Memory B cell (primary cell): ENCODE data around the gene ROPN1.

Experiments used
- ATAC-seq: fragments of 150-1000 bp; cut with Tn5 transposase; 2 replicates; pipeline ENCODE4 v1.10.0; 2021; ENCODE audit warnings: low read depth, mild to moderate bottlenecking, moderate library complexity
- DNase-seq, 2 donors: peaks; one replicate each; pipeline ENCODE4 v3.0.0; 2022; ENCODE audit warnings: low spot score in 2 of 2
- H3K27ac Mint-ChIP-seq: one replicate; pipeline ENCODE4 v1.8.0; 2022; ENCODE audit warnings: mild to moderate bottlenecking, moderate library complexity, mixed read lengths
- H3K27me3 Mint-ChIP-seq: one replicate; pipeline ENCODE4 v1.8.0; 2022; ENCODE audit warnings: mixed read lengths
- H3K36me3 Mint-ChIP-seq: one replicate; pipeline ENCODE4 v1.8.0; 2022; ENCODE audit warnings: mild to moderate bottlenecking, mixed read lengths
- H3K4me1 Mint-ChIP-seq: one replicate; pipeline ENCODE4 v1.8.0; 2022; ENCODE audit warnings: mixed read lengths
- H3K4me3 Mint-ChIP-seq: one replicate; pipeline ENCODE4 v1.8.0; 2022; ENCODE audit warnings: mild to moderate bottlenecking, moderate library complexity, mixed read lengths
- H3K9me3 Mint-ChIP-seq: one replicate; pipeline ENCODE4 v1.8.0; 2022; ENCODE audit warnings: mixed read lengths

The ROPN1 gene

DNA sequence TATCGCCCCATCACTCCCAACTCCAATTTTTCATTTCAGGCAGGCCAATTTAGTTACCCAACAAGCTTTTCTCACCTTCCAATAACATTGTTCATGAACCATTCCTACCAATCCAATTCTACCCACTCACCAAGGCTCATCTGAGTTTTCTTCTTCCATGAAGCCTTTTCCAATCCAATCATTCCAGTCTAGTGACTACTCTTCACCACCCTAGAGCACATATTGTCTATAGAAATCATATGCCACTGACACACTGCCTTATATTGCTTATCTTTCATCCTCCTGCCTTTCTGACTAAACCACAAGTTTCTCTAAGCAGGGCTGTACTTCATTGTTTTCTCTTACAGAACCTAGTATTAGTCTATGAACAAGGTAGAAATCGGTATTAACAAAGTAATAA lies 42.3 kb downstream of the ROPN1 start:
- no peak overlapping the region for H3K27ac Mint-ChIP-seq
- H3K36me3 Mint-ChIP-seq = peaks cover 13% of the 10 kb centered on the region
- DNase-seq (no peak), ATAC-seq (no peak)
- H3K4me3 Mint-ChIP-seq = no peak overlapping the region
- H3K4me1 Mint-ChIP-seq = peaks cover 4% of the 10 kb centered on the region
- H3K9me3 Mint-ChIP-seq = no peaks in the 10 kb centered on the region
- H3K27me3 Mint-ChIP-seq = no peaks in the 10 kb centered on the region

DNA sequence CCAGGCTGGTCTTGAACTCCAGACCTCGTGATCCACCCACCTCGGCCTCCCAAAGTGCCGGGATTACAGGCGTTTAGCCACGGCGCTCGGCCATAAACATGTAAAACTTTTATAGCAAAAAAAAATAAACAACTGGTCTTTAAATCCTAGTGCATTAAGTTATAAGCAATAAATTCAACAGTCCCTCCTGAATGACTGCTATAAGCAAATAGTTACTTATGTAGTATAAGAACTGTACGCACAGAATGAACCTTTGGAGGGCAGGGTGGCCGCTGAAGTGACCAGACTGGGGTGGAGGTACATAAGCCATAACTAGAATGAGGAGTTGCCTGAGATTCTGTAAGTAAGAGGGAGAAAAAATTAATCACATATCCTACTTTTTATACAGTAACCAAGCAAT lies 43.5 kb downstream of the ROPN1 start:
- no peaks in the 10 kb centered on the region for H3K27me3 Mint-ChIP-seq
- peaks cover 17% of the 10 kb centered on the region for H3K36me3 Mint-ChIP-seq
- no peaks in the 10 kb centered on the region for H3K4me1 Mint-ChIP-seq
- no peak for ATAC-seq
- no peak for DNase-seq
- H3K9me3 Mint-ChIP-seq = no peaks in the 10 kb centered on the region
- H3K27ac Mint-ChIP-seq = no peak overlapping the region
- no peak overlapping the region for H3K4me3 Mint-ChIP-seq

- no peaks in the 10 kb centered on the region for H3K9me3 Mint-ChIP-seq
- DNase-seq (no peak), ATAC-seq (no peak)
- H3K36me3 Mint-ChIP-seq = peaks cover 19% of the 10 kb centered on the region
- no peaks in the 10 kb centered on the region for H3K27me3 Mint-ChIP-seq
- H3K4me1 Mint-ChIP-seq = no peaks in the 10 kb centered on the region
- no peak overlapping the region for H3K4me3 Mint-ChIP-seq
- H3K27ac Mint-ChIP-seq = no peak overlapping the region
These were observed 44.4 kb downstream of the ROPN1 start for GRCh38 chr3:123947482-123947881.

DNA sequence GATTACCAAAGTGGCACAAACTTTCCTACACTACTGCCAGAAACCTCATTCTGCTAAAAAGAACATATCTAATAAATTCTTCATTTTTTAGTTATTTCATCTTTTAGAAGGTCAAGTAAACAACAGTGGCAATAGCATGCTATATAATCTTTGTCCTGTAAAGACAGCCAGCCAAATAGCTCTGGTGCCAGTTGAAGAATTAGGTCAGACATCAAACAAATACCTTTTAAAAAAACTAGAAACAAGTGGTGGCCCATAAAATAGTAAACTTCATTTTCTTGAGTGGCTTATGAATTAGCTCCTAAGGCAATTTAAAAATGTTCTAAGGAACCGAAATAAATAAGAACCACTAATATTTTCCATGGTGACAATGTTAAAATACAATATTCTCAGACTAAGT lies 50.4 kb downstream of the ROPN1 start:
- Mint-ChIP-seq H3K4me1 (no peaks in the 10 kb centered on the region), H3K9me3 (no peaks in the 10 kb centered on the region), H3K36me3 (peaks cover 15% of the 10 kb centered on the region), H3K27ac (no peak overlapping the region), H3K4me3 (no peak overlapping the region), H3K27me3 (no peaks in the 10 kb centered on the region)
- no peak for ATAC-seq
- no peak for DNase-seq

DNA sequence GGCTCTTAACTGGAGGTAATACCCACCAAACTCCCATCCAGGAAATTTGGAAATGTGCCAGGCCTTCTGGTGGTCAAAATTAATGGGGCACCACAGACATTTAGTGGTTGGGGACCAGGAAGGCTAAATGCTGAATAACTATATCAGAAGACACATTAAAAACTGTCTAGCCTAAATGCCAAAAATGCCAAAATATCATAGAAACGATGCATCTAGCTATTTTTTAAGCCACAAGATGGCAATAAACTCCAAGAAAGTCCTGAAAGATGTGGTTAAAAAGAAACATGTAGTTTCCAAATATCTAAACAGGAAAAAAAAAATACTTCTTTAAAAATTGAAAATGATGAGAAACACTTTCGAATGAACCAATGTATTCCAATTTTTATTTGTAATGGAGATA lies 50.8 kb downstream of the ROPN1 start:
- H3K36me3 Mint-ChIP-seq = peaks cover 15% of the 10 kb centered on the region
- H3K27me3 Mint-ChIP-seq = no peaks in the 10 kb centered on the region
- no peak overlapping the region for H3K27ac Mint-ChIP-seq
- H3K4me3 Mint-ChIP-seq = no peak overlapping the region
- ATAC-seq = no peak
- H3K4me1 Mint-ChIP-seq = no peaks in the 10 kb centered on the region
- no peaks in the 10 kb centered on the region for H3K9me3 Mint-ChIP-seq
- DNase-seq = no peak

DNA sequence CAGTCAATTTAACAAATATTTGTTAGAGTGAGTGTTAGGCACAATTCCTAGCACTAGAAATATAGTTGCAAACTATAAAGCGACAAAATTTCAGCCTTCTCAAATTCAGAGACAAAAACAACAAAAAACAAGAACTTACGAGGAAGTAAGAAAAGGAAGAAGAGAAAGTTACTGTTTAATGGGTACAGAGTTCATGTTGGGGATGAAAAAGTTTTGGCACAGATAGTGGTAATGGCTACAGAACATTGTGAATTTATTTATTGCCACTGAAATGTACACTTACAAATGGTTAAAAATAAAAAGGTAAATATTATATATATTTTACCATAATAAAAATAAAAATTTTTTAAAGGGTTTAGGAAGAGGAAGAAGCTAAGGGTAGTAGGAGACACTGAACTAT lies 52.2 kb downstream of the ROPN1 start:
- ATAC-seq = no peak

DNA sequence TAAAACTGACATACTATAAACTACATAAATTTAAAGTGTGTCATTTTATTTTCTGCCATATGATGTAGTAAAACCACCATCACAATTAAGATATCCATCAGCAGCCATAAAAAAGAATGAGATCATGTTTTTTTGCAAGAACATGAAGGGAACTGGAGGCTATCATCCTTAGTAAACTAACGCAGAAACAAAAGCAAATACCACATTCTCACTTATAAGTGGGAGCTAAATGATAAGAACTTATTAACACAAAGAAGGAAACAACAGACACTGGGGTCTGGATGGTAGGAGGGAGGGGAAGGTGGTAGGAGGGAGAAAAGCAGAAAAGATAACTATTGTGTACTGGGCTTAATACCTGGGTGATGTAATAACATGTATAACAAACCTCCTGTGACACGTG lies 55.5 kb downstream of the ROPN1 start:
- Mint-ChIP-seq H3K4me3 (no peak overlapping the region), H3K4me1 (no peaks in the 10 kb centered on the region), H3K9me3 (no peaks in the 10 kb centered on the region), H3K27ac (no peak overlapping the region), H3K27me3 (no peaks in the 10 kb centered on the region), H3K36me3 (peaks cover 15% of the 10 kb centered on the region)
- ATAC-seq (no peak), DNase-seq (no peak)

More for the DNA sequence above, 52.2 kb downstream of the ROPN1 start:
- Mint-ChIP-seq H3K9me3 (no peaks in the 10 kb centered on the region), H3K4me1 (no peaks in the 10 kb centered on the region), H3K27me3 (no peaks in the 10 kb centered on the region), H3K36me3 (peaks cover 17% of the 10 kb centered on the region), H3K4me3 (no peak overlapping the region), H3K27ac (no peak overlapping the region)
- DNase-seq = no peak

DNA sequence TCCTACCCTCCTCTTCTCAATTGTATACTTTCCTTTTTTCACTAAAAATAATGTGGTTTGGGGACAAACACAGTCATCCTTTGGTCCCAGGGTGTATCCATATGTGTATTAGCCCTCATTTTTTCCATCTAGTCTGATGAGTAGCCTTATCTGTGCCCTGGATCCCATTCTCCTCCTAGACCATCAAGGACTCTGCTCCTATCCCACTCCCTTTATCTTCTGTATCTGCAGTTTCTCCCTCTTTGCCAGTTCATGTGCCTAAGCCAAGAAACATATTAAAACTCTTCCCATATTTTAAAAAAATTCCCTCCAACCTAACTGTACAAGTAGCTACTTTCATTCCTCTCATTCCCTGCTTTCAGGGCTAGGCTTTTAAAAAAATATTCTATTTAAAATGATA lies 56.1 kb downstream of the ROPN1 start:
- H3K27ac Mint-ChIP-seq = no peak overlapping the region
- ATAC-seq (no peak), DNase-seq (no peak)
- H3K4me3 Mint-ChIP-seq = no peak overlapping the region
- no peaks in the 10 kb centered on the region for H3K4me1 Mint-ChIP-seq
- peaks cover 16% of the 10 kb centered on the region for H3K36me3 Mint-ChIP-seq
- no peaks in the 10 kb centered on the region for H3K27me3 Mint-ChIP-seq
- H3K9me3 Mint-ChIP-seq = no peaks in the 10 kb centered on the region

DNA sequence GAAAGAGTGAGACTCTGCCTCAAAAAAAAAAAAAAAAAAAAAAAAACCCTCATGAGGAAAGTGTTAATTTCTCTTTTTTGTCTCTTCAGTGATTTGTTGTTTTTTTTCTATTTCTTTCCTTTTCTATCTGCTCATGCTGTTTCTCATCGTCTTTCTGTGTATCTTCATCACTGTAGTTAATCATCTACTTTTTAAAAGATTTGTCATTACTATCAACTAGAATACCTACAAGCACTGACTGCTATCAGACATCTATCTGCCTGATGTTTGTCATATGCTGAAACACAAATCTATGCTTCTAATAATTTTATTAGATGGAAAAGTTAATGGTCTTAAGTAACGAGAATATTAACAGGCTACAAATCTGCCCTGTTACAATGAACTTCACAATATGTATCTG lies 57.7 kb downstream of the ROPN1 start:
- Mint-ChIP-seq H3K4me3 (no peak overlapping the region), H3K4me1 (no peaks in the 10 kb centered on the region), H3K36me3 (peaks cover 12% of the 10 kb centered on the region), H3K27ac (no peak overlapping the region), H3K27me3 (no peaks in the 10 kb centered on the region), H3K9me3 (no peaks in the 10 kb centered on the region)
- DNase-seq = no peak
- no peak for ATAC-seq

GRCh38 chr3:123930445-123930844 lies 61.5 kb downstream of the ROPN1 start:
- H3K9me3 Mint-ChIP-seq = no peaks in the 10 kb centered on the region
- H3K4me3 Mint-ChIP-seq = no peak overlapping the region
- no peak for ATAC-seq
- H3K27me3 Mint-ChIP-seq = no peaks in the 10 kb centered on the region
- H3K27ac Mint-ChIP-seq = no peak overlapping the region
- H3K4me1 Mint-ChIP-seq = no peaks in the 10 kb centered on the region
- DNase-seq = no peak
- peaks cover 10% of the 10 kb centered on the region for H3K36me3 Mint-ChIP-seq

DNA sequence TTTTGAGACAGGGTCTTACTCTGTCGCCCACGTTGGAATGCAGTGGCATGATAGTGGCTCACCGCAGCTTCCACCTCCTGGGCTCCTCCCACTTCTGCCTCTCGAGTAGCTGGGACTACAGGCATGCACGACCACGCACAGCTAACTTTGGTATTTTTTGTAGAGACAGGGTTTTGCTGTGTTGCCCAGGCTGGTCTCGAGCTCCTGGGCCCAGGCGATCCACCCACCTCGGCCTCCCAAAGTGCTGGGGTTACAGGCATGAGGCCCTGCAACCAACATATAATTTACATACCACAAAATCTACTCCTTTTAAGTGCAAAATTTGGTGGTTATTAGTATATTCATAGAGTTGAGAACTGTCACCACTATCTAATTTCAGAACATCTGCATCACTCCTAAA lies 62.6 kb downstream of the ROPN1 start:
- peaks cover 7% of the 10 kb centered on the region for H3K9me3 Mint-ChIP-seq
- no peaks in the 10 kb centered on the region for H3K4me1 Mint-ChIP-seq
- H3K36me3 Mint-ChIP-seq = peaks cover 17% of the 10 kb centered on the region
- no peak overlapping the region for H3K27ac Mint-ChIP-seq
- DNase-seq (no peak), ATAC-seq (no peak)
- H3K4me3 Mint-ChIP-seq = no peak overlapping the region
- no peaks in the 10 kb centered on the region for H3K27me3 Mint-ChIP-seq

DNA sequence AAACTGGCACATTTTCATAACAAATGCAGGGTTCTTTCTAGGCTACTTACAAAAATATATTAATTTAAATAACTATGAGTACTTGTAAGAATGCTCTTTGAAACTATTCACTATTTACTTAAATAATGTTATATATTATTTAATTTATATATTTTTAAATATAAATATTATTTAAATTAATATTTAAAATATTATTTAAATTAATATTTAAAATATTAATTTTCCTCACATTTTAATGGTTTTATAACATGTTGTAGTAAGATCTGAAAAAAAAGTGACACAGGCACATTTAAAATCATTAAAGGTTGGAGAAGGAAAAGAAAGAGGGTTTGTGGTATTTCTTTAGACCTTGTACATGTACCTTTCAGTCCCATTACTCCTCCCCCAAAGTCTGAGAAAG lies 65.5 kb downstream of the ROPN1 start:
- Mint-ChIP-seq H3K36me3 (peaks cover 31% of the 10 kb centered on the region), H3K9me3 (peaks cover 21% of the 10 kb centered on the region), H3K4me3 (no peak overlapping the region), H3K27ac (no peak overlapping the region), H3K27me3 (no peaks in the 10 kb centered on the region), H3K4me1 (no peaks in the 10 kb centered on the region)
- ATAC-seq (no peak), DNase-seq (no peak)

DNA sequence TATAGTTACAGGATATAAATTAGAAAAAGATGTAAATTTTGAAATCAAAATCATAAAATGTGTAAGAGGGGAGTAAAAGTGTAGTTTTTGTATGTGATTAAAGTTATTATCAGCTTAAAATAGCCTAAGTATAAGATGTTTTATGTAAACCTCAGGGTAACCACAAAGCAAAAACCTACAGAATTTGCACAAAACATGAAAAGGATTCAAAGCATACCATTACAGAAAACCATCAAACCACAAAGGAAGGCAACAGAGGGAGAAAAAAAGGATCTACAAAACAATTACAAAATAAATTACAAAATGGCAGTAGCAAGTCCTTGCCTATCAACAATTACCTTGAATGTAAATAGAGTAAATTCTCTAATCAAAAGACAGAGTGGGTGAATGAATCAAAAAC lies 71.1 kb downstream of the ROPN1 start:
- Mint-ChIP-seq H3K9me3 (peaks cover 35% of the 10 kb centered on the region), H3K4me3 (no peak overlapping the region), H3K27me3 (no peaks in the 10 kb centered on the region), H3K36me3 (peaks cover 43% of the 10 kb centered on the region), H3K4me1 (no peaks in the 10 kb centered on the region), H3K27ac (no peak overlapping the region)
- ATAC-seq (no peak), DNase-seq (no peak)

DNA sequence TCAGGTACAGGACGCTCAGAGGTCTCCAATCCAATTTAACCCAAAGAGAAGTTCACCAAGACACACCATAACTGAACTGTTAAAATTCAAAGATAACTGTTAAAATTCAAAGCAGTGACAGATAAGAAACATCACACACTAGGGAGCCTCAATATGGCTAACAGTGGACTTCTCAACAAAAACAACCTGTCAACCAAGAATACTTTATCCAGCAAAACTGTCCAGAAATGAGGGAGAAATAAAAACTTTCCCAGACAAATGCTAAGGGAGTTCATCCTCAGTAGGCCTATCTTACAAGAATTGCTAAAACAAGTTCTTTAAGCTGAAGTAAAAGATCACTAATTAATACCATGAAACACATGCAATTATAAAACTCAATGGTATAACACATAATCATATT lies 71.5 kb downstream of the ROPN1 start:
- Mint-ChIP-seq H3K4me3 (no peak overlapping the region), H3K9me3 (peaks cover 35% of the 10 kb centered on the region), H3K27me3 (no peaks in the 10 kb centered on the region), H3K27ac (no peak overlapping the region), H3K4me1 (no peaks in the 10 kb centered on the region), H3K36me3 (peaks cover 44% of the 10 kb centered on the region)
- no peak for DNase-seq
- ATAC-seq = no peak

DNA sequence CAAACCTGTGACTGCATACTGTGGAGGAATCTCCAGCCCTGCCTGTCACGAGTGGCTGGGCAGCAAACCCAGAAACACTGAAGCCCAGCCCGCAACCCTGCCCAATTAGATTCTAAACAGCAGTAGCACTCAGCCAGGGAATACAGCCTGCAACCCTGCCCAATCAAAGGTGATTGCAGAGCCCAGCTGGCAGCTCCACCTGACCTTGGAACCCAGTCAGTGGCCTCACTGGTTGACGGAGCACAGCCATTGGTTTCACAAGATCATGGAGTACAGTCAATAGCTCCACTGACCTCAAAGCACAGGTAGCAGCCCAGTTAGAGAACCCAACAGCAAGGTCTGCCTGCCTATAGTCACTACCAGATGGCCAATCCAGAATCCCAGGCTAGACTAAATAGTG lies 72.6 kb downstream of the ROPN1 start:
- ATAC-seq = no peak
- Mint-ChIP-seq H3K27me3 (no peaks in the 10 kb centered on the region), H3K27ac (no peak overlapping the region), H3K36me3 (peaks cover 38% of the 10 kb centered on the region), H3K4me3 (no peak overlapping the region), H3K4me1 (no peaks in the 10 kb centered on the region), H3K9me3 (peaks cover 29% of the 10 kb centered on the region)
- no peak for DNase-seq
